Heart left ventricle (tissue), 16 donors: ENCODE results near the gene CPM. TPM values are rescaled to one million over a fixed set of nuclear protein-coding genes. Genes with fewer than 3 reads are reported as not detected.

Experiments
- ATAC-seq, 4 donors: fragments of 200-7000 bp; cut with Tn5 transposase; one replicate each; pipeline ENCODE4 v1.9.1; 2020 to 2022; ENCODE audit warnings: moderate library complexity in 4 of 4, mild to moderate bottlenecking in 3 of 4, moderate number of reproducible peaks in 1 of 4
- DNase-seq, 5 donors: peaks; one replicate each; pipeline ENCODE4 v3.0.0-alpha.2; 2020
- H3K27ac ChIP-seq, 12 donors: fragments of 200-600 bp; sonication (generic) in 4 of 12; one replicate each; pipeline versions ENCODE4 v1.5.0 to v1.8.0; 2016 to 2022; ENCODE audit warnings: mild to moderate bottlenecking in 2 of 12
- H3K27me3 ChIP-seq, 9 donors: fragments of 200-600 bp; sonication (generic) in 2 of 9; one replicate each; pipeline versions ENCODE4 v1.5.1 to v1.8.0; 2016 to 2022; ENCODE audit warnings: mild to moderate bottlenecking in 3 of 9
- H3K36me3 ChIP-seq, 9 donors: fragments of 200-600 bp; sonication (generic) in 2 of 9; one replicate each; pipeline versions ENCODE4 v1.5.0 to v1.8.0; 2018 to 2022; ENCODE audit warnings: mild to moderate bottlenecking in 2 of 9
- H3K4me1 ChIP-seq, 12 donors: fragments of 200-600 bp; sonication (generic) in 4 of 12; one replicate each; pipeline versions ENCODE4 v1.5.0 to v1.8.0; 2016 to 2022; ENCODE audit warnings: mild to moderate bottlenecking in 3 of 12
- H3K4me3 ChIP-seq, 12 donors: fragments of 200-600 bp; sonication (generic) in 4 of 12; one replicate each; pipeline versions ENCODE4 v1.5.0 to v1.8.0; 2017 to 2022; ENCODE audit warnings: mild to moderate bottlenecking in 9 of 12, moderate library complexity in 4 of 12
- H3K9me3 ChIP-seq, 12 donors: fragments of 200-600 bp; sonication (generic) in 4 of 12; one replicate each; pipeline versions ENCODE4 v1.5.0 to v1.8.0; 2016 to 2022; ENCODE audit warnings: mild to moderate bottlenecking in 1 of 12
- CTCF ChIP-seq, 12 donors: fragments of 200-600 bp; sonication (generic) in 4 of 12; IDR thresholded peaks; one replicate each; pipeline versions ENCODE4 v1.5.0 to v1.8.0; 2018 to 2022; ENCODE audit warnings: antibody characterized with exemption in 12 of 12, mild to moderate bottlenecking in 5 of 12
- POLR2A ChIP-seq, 2 donors: fragments of 450-650 bp; IDR thresholded peaks; one replicate each; pipeline ENCODE4 v1.6.1; 2017; ENCODE audit warnings: antibody characterized with exemption in 2 of 2, mild to moderate bottlenecking in 2 of 2, moderate library complexity in 2 of 2
- WGBS, 4 donors: extraction: QIAGEN DNeasy Blood & Tissue Kit in 2 of 4; methylation state at CpG; one replicate each; pipeline versions ENCODE4 v1.1.5 to v1.1.7; 2013 to 2018; 5-methylcytosine and 5-hydroxymethylcytosine counted together
- intact Hi-C, 10 donors: fragments of 100-400 bp; cut with DNase I; formaldehyde crosslinking; loops; one replicate each; pipeline versions ENCODE4 v1.11.1 to v1.14.2; 2022
- polyA plus RNA-seq, 2 donors: library from polyadenylated mRNA; stranded (reverse); fragments of 200-250 nt; gene quantifications; one replicate each; pipeline ENCODE4 v1.2.3, GENCODE V29; 2013
- total RNA-seq, 9 donors: library from RNA; depleted of rRNA in 2 of 9; stranded (reverse); fragments of >200 nt in 2 of 9; fragmentation: NEBNext Ultra II Directional in 3 of 9; extraction: Animal tissue kit (Norgen Biotek cat#: 25700) in 3 of 9; gene quantifications; one replicate each; pipeline versions ENCODE4 v1.1.0 to v1.2.4, GENCODE V29; 2016 to 2023
- donor health status: ischemic (EF 13 %, LVEDD 7.1; RV severe dilation, severe dysfunction).
- donor health status: healthy with polysubstance abuse.
- donor health status: DM: no; HTN: yes; CAD: no.
- donor health status: DM: no; HTN: no; CAD: no.
- donor health status: ischemic (EF 25% LVEDD 6.9; RV normal size, moderate dysfunction).
- donor health status: ischemic (EF 25% LVEDD 5.7; RV mildly dilated, moderate dysfunction).
- donor health status: healthy.
- donor health status: DM: yes; HTN: yes; CAD: no.
- donor health status: ischemic (EF 35%, LVEDD 5.7; RV mildly dilated, moderate dysfunction).
- donor health status: nonischemic (EF 11% LVEDD 7.7; RV severe dilation, severe dysfunction).
- donor health status: DM: yes; HTN: yes; CAD: no.
- donor health status: PGD.
- donor health status: ischemic (EF 29% LVEDD 5.4; RV normal size, mild dysfunction).
- donor health status: nonischemic (EF 23%, LVEDD 6.1; RV moderate dilation, normal function).

The CPM gene
- total and polyA plus RNA-seq, 11 donors = 2.0 to 25.4 (median 8.8) TPM

DNA sequence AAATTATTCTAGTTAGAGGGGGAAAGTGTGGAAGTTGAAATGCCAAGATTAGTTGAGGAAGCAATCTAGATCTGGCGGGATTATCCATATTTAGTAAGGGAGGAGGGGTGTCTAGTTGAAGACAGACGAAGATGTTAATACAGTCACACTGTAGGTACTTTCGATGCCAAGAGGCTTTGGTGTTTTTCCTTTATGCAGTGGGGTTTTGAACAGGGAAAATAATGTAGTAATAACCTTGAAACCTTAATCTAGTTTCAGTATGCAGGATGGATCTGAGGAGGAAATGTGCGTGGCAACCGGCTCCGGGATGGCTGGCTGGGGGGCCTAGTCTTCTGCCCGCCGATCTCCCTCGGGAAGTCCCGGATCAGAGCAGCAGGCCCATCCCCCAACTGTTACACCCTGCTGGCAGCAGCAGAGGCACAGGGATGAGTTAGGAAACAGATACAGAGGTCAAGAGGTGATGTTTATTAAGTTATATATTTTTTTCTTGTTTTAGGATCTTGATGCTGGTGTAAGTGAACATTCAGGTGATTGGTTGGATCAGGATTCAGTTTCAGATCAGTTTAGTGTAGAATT is 97.5 kb downstream of the CPM start:
- intact Hi-C loops = no loop called here
- Histone ChIP-seq H3K27ac (no peak overlapping the region), H3K36me3 (peaks cover 2 to 96% (median 94%) of the 10 kb centered on the region in 9 donors), H3K9me3 (no peaks in the 10 kb centered on the region), H3K4me3 (no peak overlapping the region), H3K27me3 (no peaks in the 10 kb centered on the region), H3K4me1 (peaks cover 0 to 9% (median 0%) of the 10 kb centered on the region in 12 donors)
- WGBS, 4 donors = 41 to 56% (median 46%) methylated on average over 10 of the region's 10 CpGs
- no peak for TF ChIP-seq CTCF (IDR thresholded peaks at IDR 0.05)
- no peak for TF ChIP-seq POLR2A (IDR thresholded peaks at IDR 0.05)
- DNase-seq (no peak), ATAC-seq (peak in 1 of 4 donors; percentile 26)

GRCh38 chr12:68833508-68833907 is 99.5 kb downstream of the CPM start:
- H3K36me3 ChIP-seq = peaks cover 0 to 96% (median 92%) of the 10 kb centered on the region in 9 donors
- H3K4me3 ChIP-seq = no peak overlapping the region
- no peak for ATAC-seq
- no peaks in the 10 kb centered on the region for H3K27me3 ChIP-seq
- TF ChIP-seq POLR2A (IDR thresholded peaks at IDR 0.05) (no peak), CTCF (IDR thresholded peaks at IDR 0.05) (no peak)
- 96 to 98% (median 97%) methylated on average over 4 of the region's 4 CpGs for WGBS, 4 donors
- H3K27ac ChIP-seq = no peak overlapping the region
- H3K4me1 ChIP-seq = peaks cover 0 to 9% (median 0%) of the 10 kb centered on the region in 12 donors
- intact Hi-C loops = no loop called here
- DNase-seq = no peak
- H3K9me3 ChIP-seq = no peaks in the 10 kb centered on the region

DNA sequence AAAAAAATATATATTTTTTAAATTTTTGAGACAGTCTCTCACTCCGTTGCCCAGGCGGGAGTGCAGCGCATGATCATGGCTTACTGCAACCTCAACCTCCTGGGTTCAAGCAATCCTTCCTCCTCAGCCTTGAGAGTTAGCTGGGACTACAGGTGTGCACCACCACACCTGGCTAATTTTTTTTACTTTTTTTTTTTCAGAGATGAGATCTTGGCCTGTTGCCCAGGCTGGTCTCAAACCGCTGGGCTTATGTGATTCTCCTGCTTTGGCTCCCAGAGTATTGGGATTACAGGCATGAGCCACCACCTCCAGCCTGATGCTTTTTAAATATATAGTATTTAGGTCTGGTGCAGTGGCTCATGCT is 100.5 kb downstream of the CPM start:
- WGBS, 4 donors = 92 to 99% (median 96%) methylated on average over 4 of the region's 4 CpGs
- Histone ChIP-seq H3K27ac (no peak overlapping the region), H3K36me3 (peaks cover 0 to 96% (median 92%) of the 10 kb centered on the region in 9 donors), H3K4me1 (peaks cover 0 to 9% (median 0%) of the 10 kb centered on the region in 12 donors), H3K4me3 (no peak overlapping the region), H3K9me3 (no peaks in the 10 kb centered on the region), H3K27me3 (no peaks in the 10 kb centered on the region)
- no peak for DNase-seq
- intact Hi-C loops = no loop called here
- ATAC-seq = no peak
- TF ChIP-seq CTCF (IDR thresholded peaks at IDR 0.05) = no peak
- no peak for TF ChIP-seq POLR2A (IDR thresholded peaks at IDR 0.05)

- Histone ChIP-seq H3K4me1 (peaks cover 0 to 9% (median 0%) of the 10 kb centered on the region in 12 donors), H3K4me3 (no peak overlapping the region), H3K36me3 (peaks cover 0 to 96% (median 92%) of the 10 kb centered on the region in 9 donors), H3K9me3 (no peaks in the 10 kb centered on the region), H3K27ac (no peak overlapping the region), H3K27me3 (no peaks in the 10 kb centered on the region)
- DNase-seq (no peak), ATAC-seq (no peak)
- 94 to 96% (median 94%) methylated on average over 14 of the region's 14 CpGs for WGBS, 4 donors
- no peak for TF ChIP-seq POLR2A (IDR thresholded peaks at IDR 0.05)
- no peak for TF ChIP-seq CTCF (IDR thresholded peaks at IDR 0.05)
- intact Hi-C loops = no loop called here
Observed at GRCh38 chr12:68831751-68832503, 101.0 kb downstream of the CPM start.
